HG03196 (cell line): Measurements from ENCODE around the gene TRAF1.

Experiments
- ATAC-seq: cut with Tn5 transposase; IDR thresholded peaks from one replicate; pipeline ENCODE4 v1.9.1; 2021; ENCODE audit not compliant: unreplicated experiment

Gene TRAF1

DNA sequence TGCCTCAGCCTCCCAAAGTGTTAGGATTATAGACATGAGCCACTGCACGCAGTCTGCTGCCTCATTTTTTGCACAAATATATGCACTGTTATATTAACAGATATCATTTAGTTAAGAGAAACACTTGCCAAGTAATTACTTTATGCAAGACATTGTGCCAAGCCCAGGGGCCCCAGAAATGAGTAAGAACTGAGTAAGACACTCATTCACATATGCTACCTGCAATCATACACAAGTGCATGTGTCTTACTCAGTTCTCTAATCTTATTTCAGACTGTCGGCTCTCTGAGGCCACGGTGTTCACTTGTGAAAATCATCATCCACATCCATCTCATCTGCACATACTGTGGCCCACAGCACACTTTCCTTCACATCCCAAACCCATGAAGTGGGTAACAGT, 16.0 kb downstream of the TRAF1 start:
- no peak for ATAC-seq

DNA sequence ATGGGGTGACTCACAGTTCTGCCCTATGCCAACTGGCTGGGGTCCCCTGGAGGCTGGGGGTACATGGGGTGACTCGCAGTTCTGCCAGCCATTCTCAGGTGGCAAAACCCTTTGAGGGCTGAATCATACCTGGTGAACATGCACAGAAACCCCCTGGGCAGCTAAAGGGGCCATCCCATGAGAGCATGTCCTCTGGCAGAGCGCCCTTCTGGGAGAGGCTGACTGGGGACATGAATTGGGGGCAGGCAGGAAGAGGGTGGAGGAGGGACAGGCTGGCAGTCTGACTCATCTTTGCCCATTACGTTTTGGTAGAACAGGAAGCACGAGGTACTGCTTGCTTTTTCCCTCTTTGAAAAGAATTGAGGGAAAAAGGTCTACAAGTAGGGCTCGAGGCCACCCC, 16.7 kb downstream of the TRAF1 start:
- no peak for ATAC-seq

DNA sequence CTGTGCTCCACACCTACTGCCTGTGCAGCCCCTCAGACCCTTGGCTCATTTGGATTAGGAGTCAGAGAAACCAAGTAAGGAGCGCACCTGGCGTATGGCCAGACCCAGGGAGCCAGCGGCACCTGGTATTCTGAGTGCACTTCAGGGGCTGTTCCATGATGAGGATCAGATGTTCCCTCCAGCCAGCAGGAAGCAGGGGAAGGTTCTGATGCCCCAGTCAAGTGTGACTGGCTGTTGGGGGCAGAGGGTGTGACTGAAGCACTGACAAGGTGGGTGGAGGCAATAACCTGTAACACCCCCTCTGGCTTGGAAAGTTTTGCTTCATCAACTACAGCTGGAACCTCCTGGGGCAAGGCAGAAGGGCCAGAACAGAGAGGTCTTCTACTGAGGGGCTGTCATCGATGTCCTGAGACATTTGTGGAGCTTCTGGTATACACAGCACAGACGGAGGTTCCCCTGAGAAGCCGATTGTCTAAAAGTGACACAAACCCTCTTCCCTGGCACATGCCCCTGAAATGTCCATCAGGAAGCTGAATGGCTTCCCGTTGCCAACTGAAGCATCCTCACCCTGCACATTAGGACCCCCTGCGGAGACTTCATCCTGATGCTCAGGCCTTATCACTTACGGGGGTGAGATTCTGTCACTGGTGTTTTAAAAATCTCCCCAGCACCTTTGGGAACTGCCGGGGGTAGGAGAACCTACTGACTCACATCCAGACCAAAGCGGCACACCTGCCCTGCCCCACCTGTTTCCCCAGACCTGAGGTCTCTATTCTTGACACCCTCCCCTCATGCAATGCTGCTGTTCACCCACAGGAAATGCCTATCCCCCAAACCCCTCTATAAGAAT, 21.1 kb downstream of the TRAF1 start:
- no peak for ATAC-seq

DNA sequence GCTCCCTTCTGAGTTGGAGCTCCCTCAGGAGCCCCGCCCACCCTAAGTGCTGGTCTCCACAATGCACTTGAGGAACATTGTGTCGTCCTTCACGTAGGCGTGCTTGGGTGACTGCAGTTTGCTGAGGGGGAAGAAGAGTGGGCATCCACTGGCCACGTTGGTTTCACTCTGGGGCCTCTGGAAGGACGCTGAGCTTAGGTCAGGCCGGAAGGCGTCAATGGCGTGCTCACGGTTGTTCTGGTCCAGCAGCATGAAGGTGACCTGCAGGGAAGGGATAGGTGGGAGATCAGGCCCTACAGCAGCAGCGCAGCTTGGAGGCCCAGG, 21.7 kb downstream of the TRAF1 start:
- no peak for ATAC-seq

DNA sequence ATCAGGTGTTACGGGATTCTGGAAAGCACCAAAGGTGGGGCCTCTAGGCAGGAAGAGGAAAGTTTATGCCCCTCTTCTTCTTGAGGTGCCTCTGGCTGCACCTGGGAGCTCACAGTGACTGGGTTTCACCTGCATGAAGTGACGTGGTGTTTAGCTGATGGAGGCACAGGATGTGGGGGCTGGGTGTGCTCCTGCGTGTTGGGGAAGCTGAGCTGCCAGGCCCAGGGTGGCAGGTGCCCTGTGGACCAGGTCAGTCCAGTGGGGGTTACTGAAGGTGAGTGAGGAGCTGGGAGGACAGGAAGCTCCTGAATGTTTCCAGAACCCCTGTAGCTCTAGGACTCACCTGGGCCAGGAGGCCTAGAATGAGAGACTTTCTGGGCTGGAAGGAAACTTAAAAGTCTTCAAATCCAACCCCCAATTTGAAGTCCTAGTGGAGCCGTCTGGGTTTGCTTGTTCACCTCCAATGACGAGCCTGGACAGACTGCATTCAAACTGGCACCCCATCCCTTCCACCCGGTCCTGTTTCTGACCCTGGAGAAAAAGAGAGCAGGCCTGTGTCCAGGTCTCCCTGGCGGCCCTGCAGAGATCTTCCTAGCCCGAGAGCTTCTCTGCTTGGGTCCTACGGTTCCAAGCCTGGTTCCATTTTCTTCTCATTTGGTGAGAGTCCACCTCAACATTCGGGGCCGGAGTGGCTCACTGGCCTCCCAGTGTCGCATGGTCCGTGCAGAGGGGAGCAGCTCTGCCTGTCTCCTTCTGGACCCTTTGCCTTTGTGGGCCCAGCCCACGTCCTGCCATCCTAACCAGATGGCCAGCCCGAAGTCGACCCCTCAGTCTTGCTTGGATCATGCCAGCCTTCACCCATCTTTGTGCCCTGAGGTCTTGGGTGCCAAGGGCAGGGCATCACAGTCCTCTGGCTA, 22.3 kb downstream of the TRAF1 start:
- ATAC-seq: no peak

DNA sequence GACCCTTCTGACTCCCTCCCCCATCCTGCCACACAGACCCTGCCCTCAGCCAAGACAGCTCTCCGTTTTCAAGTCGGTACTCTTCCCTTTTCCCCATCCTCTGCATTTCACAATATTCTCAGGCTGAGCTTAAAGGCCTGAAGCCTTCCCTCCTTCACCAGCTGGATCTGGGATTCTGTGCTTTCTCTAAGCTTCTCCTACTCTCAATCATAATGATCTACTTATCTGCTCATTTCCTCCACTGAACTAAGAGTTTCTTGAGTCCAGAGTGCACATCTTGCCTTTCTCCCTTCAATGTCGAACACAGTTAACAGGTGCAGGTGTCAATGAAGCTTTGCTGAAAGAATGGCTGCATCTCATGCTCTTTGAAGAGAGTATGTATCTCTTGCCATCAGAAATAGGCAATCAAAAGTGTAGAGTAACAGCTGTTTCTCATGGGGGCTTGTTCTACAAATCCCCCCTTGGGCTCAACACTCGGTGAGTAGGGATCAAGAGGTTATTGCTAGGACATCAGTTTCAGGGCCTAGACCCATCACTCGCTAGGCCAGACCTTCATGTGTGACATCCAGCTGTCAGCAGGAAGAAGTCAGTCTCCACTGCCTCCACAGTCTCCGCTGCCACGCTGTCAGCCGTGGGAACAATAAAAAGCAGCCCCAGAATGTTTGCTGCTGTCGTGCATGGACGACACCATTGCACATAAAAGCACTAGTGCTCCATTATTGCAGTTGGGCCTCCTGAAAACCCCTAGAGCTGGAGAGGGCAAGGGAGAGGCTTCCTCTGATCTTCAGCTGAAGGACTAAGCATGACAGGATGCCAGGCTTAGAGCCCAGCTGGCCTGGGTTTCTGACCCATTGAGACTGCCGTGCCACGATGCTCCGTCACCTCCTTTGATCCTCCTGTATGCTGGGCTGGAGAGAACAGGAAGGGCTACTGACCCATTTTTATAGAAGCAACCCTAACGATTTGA, 23.7 kb downstream of the TRAF1 start:
- ATAC-seq: no peak

DNA sequence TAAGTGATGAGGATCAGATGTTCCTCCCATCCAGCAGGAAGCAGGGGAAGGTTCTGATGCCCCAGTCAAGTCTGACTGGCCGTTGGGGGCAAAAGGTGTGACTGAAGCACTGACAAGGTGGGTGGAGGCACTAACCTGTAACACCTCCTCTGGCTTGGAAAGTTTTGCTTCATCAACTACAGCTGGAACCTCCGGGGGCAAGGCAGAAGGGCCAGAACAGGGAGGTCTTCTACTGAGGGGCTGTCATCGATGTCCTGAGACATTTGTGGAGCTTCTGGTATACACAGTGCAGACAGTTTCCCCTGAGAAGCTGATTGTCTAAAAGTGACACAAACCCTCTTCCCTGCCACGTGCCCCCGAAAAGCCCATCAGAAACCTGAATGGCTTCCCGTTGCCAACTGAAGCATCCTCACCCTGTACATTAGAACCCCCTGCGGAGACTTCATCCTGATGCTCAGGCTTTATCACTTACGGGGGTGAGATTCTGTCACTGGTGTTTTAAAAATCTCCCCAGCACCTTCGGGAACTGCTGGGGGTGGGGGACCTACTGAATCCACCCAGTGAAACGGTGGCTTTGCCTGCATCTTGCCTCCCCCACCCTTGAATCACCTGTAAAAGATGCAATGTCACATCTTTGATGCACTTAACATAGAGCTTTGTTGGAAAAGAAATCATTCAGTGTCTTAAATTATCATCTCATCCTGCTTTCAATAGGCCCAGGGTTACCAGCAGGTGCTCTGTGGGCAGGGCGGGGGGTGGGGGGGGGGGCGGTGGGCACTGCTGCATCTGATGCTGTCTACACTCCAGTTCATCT, 24.6 kb downstream of the TRAF1 start:
- no peak for ATAC-seq

DNA sequence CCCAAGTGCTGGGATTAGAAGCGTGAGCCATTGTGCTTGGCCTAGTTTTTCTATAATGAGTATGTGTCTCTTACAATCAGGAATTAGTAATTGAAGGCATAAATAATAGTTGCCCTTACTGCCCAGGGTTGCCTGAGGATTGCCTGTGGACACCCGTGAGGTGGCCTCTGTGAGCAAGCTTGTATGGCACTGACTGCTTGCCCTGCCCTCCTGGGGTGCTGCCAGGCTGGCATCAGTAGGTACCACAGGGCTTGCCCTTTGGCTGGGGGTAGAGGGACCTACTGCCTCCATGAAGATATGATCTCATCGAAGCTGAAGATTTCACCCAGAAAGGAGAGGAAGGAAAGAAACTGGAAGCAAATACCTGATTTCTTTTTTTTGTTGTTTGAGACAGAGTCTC, 25.8 kb downstream of the TRAF1 start:
- no peak for ATAC-seq

DNA sequence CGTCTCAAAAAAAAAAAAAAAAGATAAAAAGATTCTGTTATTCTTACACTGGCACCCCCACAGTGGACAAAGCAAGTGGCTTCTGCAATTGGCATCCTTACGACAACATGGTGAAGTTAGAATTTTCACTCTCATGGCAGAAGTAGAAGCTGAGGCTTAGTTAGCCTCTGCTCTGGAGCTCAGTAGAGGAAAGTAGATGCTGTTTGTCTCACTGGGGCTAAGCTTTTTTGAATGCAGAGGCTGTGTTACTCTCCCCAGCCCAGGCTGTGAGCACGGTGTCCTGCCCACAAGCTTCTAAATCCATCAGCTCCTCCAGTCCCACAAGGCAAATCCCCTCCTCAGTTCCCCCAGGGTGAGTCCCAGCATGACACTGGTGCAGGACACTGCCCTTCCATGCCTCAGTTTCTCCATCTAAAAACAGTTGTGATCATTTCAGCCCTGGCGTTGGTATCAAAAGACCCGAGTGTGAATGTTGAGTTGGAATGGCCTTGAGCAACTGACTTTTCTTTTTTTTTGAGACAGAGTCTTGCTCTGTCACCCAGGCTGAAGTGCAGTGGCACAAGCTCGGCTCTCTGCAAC, 27.0 kb downstream of the TRAF1 start:
- no peak for ATAC-seq

DNA sequence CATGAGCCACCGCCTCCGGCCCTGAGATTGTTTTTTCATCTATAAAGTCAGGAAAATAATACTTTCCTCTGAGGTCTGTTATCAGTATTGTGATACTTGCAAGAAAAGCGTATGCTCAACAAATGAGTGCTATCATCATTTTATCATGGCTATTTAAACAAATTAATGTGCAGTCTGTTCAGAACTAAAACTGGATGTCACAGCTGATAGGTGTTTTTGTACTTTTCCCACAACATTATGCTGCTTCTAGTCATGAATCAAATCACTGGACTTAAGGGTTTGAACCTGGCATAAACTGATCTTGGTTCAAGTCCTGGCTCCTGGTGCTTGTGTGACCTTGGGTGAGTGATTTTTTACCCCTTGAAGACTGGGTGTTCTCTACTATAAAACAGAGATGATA, 28.2 kb downstream of the TRAF1 start:
- no peak for ATAC-seq

DNA sequence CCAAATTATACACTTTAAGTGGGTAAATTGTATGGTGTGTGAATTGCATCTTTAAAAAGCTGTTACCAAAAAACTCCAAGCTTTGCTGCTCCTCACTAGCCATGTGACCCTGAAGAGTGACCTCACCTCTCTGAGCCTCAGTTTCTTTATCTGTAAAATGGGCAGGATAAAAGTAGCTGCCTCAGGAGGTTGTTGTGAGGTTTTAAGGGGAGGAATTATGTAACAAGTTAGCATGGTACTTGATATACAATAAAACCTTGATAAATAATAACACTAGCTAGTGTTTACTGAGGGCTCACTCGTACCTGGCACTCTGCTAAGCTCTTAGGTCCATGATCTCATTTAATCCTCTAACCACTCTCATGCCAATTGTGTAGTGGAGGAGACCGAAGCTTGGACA, 30.6 kb downstream of the TRAF1 start:
- no peak for ATAC-seq

DNA sequence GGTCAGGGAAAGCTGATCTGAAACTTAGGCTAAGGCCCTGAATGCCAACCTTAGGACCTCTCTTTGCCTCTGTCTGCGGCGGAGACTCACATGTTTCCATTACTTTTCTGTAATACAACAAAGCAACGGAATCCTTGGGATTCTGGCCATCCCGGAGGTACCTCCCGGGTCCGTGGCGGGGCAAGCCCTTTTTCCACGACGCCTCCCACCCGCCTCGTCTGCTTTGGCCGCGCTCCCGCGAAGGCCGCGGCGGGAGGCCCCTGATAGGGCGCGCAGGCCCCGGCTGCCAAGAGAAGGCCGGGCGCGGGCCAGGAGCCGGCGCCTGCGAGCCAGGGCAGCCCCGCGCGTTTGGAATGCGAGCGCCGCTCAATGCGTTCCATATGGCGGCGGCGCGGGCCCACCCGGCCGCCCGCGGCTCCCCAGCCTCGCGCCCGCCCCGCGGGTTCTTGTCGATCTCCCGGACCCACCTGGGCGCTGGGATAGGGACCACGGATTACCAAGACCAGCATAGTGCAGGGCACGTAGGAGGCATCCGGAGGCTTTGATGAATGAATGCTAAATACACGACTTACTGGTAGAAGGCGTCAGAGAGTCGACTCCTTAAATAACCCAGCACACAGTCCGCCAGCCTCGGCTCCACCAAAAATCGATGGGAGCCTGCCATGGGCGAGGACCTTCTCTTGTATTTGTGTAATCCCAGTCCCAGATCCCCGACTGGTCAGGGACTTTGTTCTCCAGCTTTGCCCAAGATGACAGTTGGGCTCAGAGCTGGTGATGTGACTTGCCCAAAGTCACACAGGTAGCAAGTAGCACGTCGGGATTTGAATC, 32.1 kb downstream of the TRAF1 start:
- no peak for ATAC-seq

DNA sequence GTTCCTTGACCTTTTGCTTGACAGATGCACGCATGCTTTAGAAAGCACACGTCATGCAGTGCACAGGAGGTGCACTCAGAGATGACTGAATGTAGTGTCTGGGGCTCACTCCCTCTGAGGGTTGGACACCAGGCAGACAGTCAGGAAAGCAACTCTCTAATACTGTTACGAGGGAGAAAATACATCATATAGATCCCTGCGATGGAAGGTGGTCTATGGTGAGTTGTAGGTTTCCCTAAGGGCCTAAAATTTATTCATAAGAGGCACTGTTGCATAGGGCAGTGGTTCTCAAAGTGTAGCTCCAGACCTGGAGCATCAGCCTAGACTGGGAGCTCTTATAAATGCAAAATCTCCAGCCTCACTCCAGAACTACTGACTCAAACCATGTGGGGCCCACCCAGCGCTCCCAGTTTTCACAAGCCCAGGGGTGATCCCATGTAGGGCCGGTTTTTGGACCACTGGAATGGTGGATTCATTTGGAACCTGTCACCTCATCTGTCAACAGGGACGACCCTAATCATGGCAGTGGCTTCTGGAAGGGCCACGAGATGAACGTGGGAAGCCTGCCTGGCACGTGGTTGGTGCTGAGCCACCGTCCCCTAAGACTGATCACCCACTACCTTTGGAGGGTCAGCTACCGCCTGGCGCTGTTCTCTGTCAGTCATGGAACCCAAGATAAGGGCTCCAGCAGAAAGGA, 32.8 kb downstream of the TRAF1 start:
- no peak for ATAC-seq

DNA sequence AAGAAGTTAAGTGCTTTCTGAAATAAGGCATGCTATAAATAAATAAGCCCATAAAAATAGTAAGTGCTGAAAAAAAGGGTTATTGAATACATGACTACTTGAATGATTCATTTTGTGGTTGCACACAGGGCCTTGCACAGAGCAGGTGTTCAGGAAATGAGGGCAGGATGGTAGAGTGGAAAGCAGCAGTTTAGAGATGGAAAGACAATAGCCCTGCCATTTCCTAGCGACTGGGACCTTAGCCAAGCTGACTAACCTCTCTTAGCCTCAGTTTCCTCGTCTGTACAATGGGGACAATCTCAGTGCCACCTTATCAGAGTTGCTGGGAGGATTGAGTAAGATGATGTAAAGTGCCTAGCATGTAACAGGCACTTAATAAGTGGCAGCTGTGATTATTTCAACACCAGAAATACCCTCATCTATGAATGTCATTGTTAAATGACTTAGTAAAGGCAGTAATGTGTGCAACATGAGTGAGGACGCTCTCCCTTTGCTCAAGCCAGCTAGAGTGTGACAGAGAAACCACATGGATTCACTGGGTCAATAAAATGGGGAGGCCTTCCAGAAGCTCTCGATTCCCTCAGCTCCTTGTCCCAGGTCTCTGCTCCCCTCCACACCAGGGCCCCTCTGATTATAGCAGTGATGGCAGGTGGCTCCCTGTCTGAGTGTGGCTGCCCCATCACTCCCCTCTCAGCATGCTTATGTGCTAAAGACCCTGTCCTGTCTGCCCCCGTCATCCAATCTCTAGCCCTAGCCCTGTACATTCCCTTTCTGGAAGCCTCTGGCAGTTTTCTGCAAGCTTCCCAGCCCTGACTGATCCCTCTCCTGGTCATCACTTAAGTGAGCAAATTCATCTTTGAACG, 33.6 kb downstream of the TRAF1 start:
- peak; percentile 60 for ATAC-seq

DNA sequence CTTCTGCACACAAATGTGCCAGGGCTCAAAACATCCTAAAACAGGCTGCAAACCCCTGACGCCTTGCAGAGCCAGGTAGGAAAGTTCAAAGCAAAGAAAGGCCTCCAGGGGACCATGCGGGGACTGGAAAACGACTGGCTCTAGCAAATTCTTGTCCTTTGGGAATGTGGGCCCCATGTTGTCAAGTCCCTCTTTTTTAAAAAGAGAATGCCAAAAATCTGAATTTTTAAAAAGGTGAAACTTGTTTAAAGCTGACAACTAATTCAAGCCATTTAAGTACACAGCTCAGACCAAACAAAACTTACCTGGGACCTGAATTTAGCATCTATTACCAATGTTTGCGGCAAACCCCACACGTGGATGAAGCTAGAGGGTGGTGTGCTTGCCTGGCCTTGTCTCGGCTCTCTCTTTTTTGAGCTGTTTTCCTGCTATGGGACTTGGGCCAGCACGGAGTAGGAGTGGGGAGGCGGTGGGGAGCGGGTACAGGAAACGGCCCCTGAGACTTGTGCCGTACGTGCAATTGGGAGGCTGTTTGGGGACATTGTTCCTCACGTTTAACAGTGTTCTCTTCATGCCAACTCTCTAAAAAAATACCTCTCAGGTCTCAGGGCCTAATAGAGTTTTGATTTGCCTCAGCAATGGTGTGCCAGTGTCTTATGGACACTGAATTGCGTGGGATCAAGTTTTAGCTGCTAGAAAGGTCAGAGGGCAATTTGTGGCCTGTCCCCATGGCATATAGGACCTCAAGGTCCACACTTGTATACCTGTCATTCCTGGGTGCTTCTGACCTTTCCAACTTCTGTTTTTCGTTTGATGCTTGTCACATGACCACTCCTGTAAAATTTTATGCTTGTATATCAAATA, 34.5 kb downstream of the TRAF1 start:
- ATAC-seq: peak; percentile 31

DNA sequence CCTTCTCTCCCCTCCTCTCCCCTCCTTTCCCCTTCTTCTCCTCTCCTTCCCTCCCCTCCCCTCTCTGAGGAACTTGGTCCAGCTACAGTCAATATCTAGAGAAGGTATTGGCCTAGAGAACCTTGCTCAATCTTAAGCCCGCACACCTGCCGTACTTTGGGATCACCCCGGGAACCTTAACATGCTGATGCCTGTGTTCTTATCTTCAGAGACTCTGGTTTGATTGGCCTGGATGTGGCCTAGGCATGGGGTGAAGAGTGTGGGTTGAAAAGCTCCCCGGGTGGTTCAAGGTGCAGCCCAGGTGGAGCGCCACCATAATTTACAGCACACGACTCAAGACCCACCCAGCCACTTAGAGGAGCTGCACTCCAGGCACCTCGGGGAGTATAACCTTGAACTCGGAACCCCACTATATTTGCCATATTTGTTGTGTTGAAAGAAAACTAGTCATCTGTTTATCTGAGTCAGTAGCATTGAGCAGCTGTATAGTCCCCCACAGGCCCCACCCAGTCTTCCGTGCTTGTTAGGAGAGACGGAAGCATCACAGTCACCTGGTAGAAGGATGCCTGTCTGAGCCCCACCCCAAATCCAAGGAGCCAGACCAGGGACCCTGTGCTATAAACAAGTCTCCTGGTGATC, 35.2 kb downstream of the TRAF1 start:
- no peak for ATAC-seq
